ENCODE data around the gene SOHLH1. TPM values are rescaled to one million over a fixed set of nuclear protein-coding genes. Genes with fewer than 3 reads are reported as not detected.

The SOHLH1 gene
- polyA plus RNA-seq, 6 donors from 2014 or later: not detected

GRCh38 chr9:135705376-135705775 lies 6.1 kb upstream of the SOHLH1 start:
- no peak overlapping the region for H3K27ac Mint-ChIP-seq
- no peaks in the 10 kb centered on the region for H3K9me3 Mint-ChIP-seq
- peaks cover 0 to 29% (median 23%) of the 10 kb centered on the region in 3 donors for H3K27me3 Mint-ChIP-seq
- ATAC-seq (ENCODE audit: low read depth in 2 of 2): no peak
- H3K4me1 Mint-ChIP-seq: no peaks in the 10 kb centered on the region
- DNase-seq: no peak
- no peak overlapping the region for H3K4me3 Mint-ChIP-seq
- no peaks in the 10 kb centered on the region for H3K36me3 Mint-ChIP-seq

- ATAC-seq (ENCODE audit: low read depth in 2 of 2) (no peak), DNase-seq (no peak)
- no peaks in the 10 kb centered on the region for H3K36me3 Mint-ChIP-seq
Measured at GRCh38 chr9:135704483-135704882, 5.2 kb upstream of the SOHLH1 start.

GRCh38 chr9:135703726-135704125 lies 4.4 kb upstream of the SOHLH1 start:
- H3K27ac Mint-ChIP-seq: no peak overlapping the region
- peaks cover 0 to 35% (median 28%) of the 10 kb centered on the region in 3 donors for H3K27me3 Mint-ChIP-seq
- peak overlapping the region in 2 of 8 donors; percentile 34 to 69 for H3K4me3 Mint-ChIP-seq
- H3K4me1 Mint-ChIP-seq: no peaks in the 10 kb centered on the region
- ATAC-seq (ENCODE audit: low read depth in 2 of 2): no peak
- no peaks in the 10 kb centered on the region for H3K36me3 Mint-ChIP-seq
- H3K9me3 Mint-ChIP-seq: no peaks in the 10 kb centered on the region
- no peak for DNase-seq

More at GRCh38 chr9:135704483-135704882, 5.2 kb upstream of the SOHLH1 start:
- Mint-ChIP-seq H3K9me3 (no peaks in the 10 kb centered on the region), H3K4me3 (no peak overlapping the region), H3K27ac (no peak overlapping the region), H3K4me1 (no peaks in the 10 kb centered on the region), H3K27me3 (peaks cover 0 to 35% (median 28%) of the 10 kb centered on the region in 3 donors)

GRCh38 chr9:135701959-135702721 lies 2.9 kb upstream of the SOHLH1 start, which contains the start of gene KCNT1:
Gene KCNT1, plus strand, starts transcription at chr9:135702185. Its CDS starts 74 bp downstream, at chr9:135702259.
- Mint-ChIP-seq H3K27me3 (peaks cover 0 to 35% (median 24%) of the 10 kb centered on the region in 3 donors), H3K4me1 (no peaks in the 10 kb centered on the region), H3K27ac (no peak within 1 kb of the TSS), H3K9me3 (no peaks in the 10 kb centered on the region), H3K36me3 (no peaks in the 10 kb centered on the region), H3K4me3 (no peak within 1 kb of the TSS)
- ATAC-seq (ENCODE audit: low read depth in 2 of 2) (peak in 1 of 2 donors; percentile 47), DNase-seq (peak; percentile 35)

- peaks cover 0 to 35% (median 24%) of the 10 kb centered on the region in 3 donors for H3K27me3 Mint-ChIP-seq
- H3K27ac Mint-ChIP-seq: no peak overlapping the region
- no peaks in the 10 kb centered on the region for H3K36me3 Mint-ChIP-seq
- no peaks in the 10 kb centered on the region for H3K9me3 Mint-ChIP-seq
- no peak for DNase-seq
- no peak for ATAC-seq (ENCODE audit: low read depth in 2 of 2)
- no peak overlapping the region for H3K4me3 Mint-ChIP-seq
- no peaks in the 10 kb centered on the region for H3K4me1 Mint-ChIP-seq
Measured at GRCh38 chr9:135701067-135701958, 2.0 kb upstream of the SOHLH1 start.

GRCh38 chr9:135700525-135700924 lies 1.2 kb upstream of the SOHLH1 start:
- peaks cover 0 to 35% (median 24%) of the 10 kb centered on the region in 3 donors for H3K27me3 Mint-ChIP-seq
- no peaks in the 10 kb centered on the region for H3K36me3 Mint-ChIP-seq
- H3K27ac Mint-ChIP-seq: no peak overlapping the region
- ATAC-seq (ENCODE audit: low read depth in 2 of 2) (no peak), DNase-seq (no peak)
- H3K4me1 Mint-ChIP-seq: no peaks in the 10 kb centered on the region
- H3K9me3 Mint-ChIP-seq: no peaks in the 10 kb centered on the region
- H3K4me3 Mint-ChIP-seq: peak overlapping the region in 1 of 8 donors; percentile 25

- no peak overlapping the region for H3K4me3 Mint-ChIP-seq
- H3K4me1 Mint-ChIP-seq: no peaks in the 10 kb centered on the region
- no peaks in the 10 kb centered on the region for H3K36me3 Mint-ChIP-seq
- H3K27me3 Mint-ChIP-seq: peaks cover 0 to 23% (median 19%) of the 10 kb centered on the region in 3 donors
- H3K27ac Mint-ChIP-seq: no peak overlapping the region
- no peak for ATAC-seq (ENCODE audit: low read depth in 2 of 2)
- no peak for DNase-seq
- H3K9me3 Mint-ChIP-seq: no peaks in the 10 kb centered on the region
Measured at GRCh38 chr9:135698767-135699166, 514 bp downstream of the SOHLH1 start.

- H3K27me3 Mint-ChIP-seq: peaks cover 0 to 18% (median 17%) of the 10 kb centered on the region in 3 donors
- ATAC-seq (ENCODE audit: low read depth in 2 of 2): no peak
- no peaks in the 10 kb centered on the region for H3K36me3 Mint-ChIP-seq
- H3K27ac Mint-ChIP-seq: no peak overlapping the region
- no peaks in the 10 kb centered on the region for H3K4me1 Mint-ChIP-seq
- no peak overlapping the region for H3K4me3 Mint-ChIP-seq
- DNase-seq: no peak
- H3K9me3 Mint-ChIP-seq: no peaks in the 10 kb centered on the region
Measured at GRCh38 chr9:135698236-135698635, 1.0 kb downstream of the SOHLH1 start.

- no peaks in the 10 kb centered on the region for H3K4me1 Mint-ChIP-seq
- no peaks in the 10 kb centered on the region for H3K9me3 Mint-ChIP-seq
- ATAC-seq (ENCODE audit: low read depth in 2 of 2) (no peak), DNase-seq (no peak)
- H3K27ac Mint-ChIP-seq: no peak overlapping the region
- H3K36me3 Mint-ChIP-seq: no peaks in the 10 kb centered on the region
- H3K27me3 Mint-ChIP-seq: peaks cover 0 to 11% (median 10%) of the 10 kb centered on the region in 3 donors
- H3K4me3 Mint-ChIP-seq: no peak overlapping the region
Measured at GRCh38 chr9:135697226-135697625, 2.1 kb downstream of the SOHLH1 start.

- DNase-seq: no peak
- H3K27me3 Mint-ChIP-seq: peaks cover 0 to 11% (median 10%) of the 10 kb centered on the region in 3 donors
- H3K9me3 Mint-ChIP-seq: no peaks in the 10 kb centered on the region
- H3K36me3 Mint-ChIP-seq: no peaks in the 10 kb centered on the region
- no peak overlapping the region for H3K27ac Mint-ChIP-seq
- no peaks in the 10 kb centered on the region for H3K4me1 Mint-ChIP-seq
- H3K4me3 Mint-ChIP-seq: no peak overlapping the region
- no peak for ATAC-seq (ENCODE audit: low read depth in 2 of 2)
Measured at GRCh38 chr9:135696446-135696845, 2.8 kb downstream of the SOHLH1 start.

GRCh38 chr9:135695642-135696041 lies 3.6 kb downstream of the SOHLH1 start:
- no peak for DNase-seq
- Mint-ChIP-seq H3K4me3 (no peak overlapping the region), H3K27ac (no peak overlapping the region), H3K27me3 (peaks cover 0 to 9% (median 9%) of the 10 kb centered on the region in 3 donors), H3K4me1 (no peaks in the 10 kb centered on the region), H3K9me3 (no peaks in the 10 kb centered on the region), H3K36me3 (no peaks in the 10 kb centered on the region)
- no peak for ATAC-seq (ENCODE audit: low read depth in 2 of 2)

GRCh38 chr9:135695036-135695435 lies 4.2 kb downstream of the SOHLH1 start:
- no peaks in the 10 kb centered on the region for H3K9me3 Mint-ChIP-seq
- H3K36me3 Mint-ChIP-seq: no peaks in the 10 kb centered on the region
- H3K4me3 Mint-ChIP-seq: no peak overlapping the region
- H3K27me3 Mint-ChIP-seq: peaks cover 0 to 3% (median 2%) of the 10 kb centered on the region in 3 donors
- no peak for DNase-seq
- no peaks in the 10 kb centered on the region for H3K4me1 Mint-ChIP-seq
- H3K27ac Mint-ChIP-seq: no peak overlapping the region
- ATAC-seq (ENCODE audit: low read depth in 2 of 2): no peak

GRCh38 chr9:135694414-135694813 lies 4.9 kb downstream of the SOHLH1 start:
- ATAC-seq (ENCODE audit: low read depth in 2 of 2) (no peak), DNase-seq (no peak)
- no peaks in the 10 kb centered on the region for H3K27me3 Mint-ChIP-seq
- no peak overlapping the region for H3K4me3 Mint-ChIP-seq
- H3K9me3 Mint-ChIP-seq: no peaks in the 10 kb centered on the region
- no peaks in the 10 kb centered on the region for H3K36me3 Mint-ChIP-seq
- H3K4me1 Mint-ChIP-seq: no peaks in the 10 kb centered on the region
- H3K27ac Mint-ChIP-seq: peak overlapping the region in 1 of 6 donors; percentile 13
